Measurements from ENCODE around the gene NUP214. TPM values are rescaled to one million over a fixed set of nuclear protein-coding genes. Genes with fewer than 3 reads are reported as not detected.

NUP214 gene
- total and polyA plus RNA-seq, 2 experiments from 2014 or later = 14.7 to 29.0 TPM

GRCh38 chr9:131122158-131122557 is 3.2 kb upstream of the NUP214 start:
- Histone ChIP-seq H3K4me3 (no peak overlapping the region), H3K36me3 (no peaks in the 10 kb centered on the region), H3K9me3 (ENCODE audit: low read depth) (no peaks in the 10 kb centered on the region), H3K4me1 (ENCODE audit: low read depth) (peaks cover 5% of the 10 kb centered on the region), H3K27ac (no peak overlapping the region), H3K27me3 (no peaks in the 10 kb centered on the region)
- TF ChIP-seq CTCF (IDR thresholded peaks at IDR 0.05; ENCODE audit: low read depth, low read length) = no peak
- DNase-seq (ENCODE audit: low read depth in 1 of 2, low spot score in 1 of 2) = no peak

- DNase-seq (ENCODE audit: low read depth in 1 of 2, low spot score in 1 of 2) = no peak
- Histone ChIP-seq H3K4me3 (peak overlapping the region; percentile 43), H3K9me3 (ENCODE audit: low read depth) (no peaks in the 10 kb centered on the region), H3K36me3 (peaks cover 23% of the 10 kb centered on the region), H3K27me3 (no peaks in the 10 kb centered on the region), H3K4me1 (ENCODE audit: low read depth) (peaks cover 5% of the 10 kb centered on the region), H3K27ac (peak overlapping the region; percentile 86)
- TF ChIP-seq CTCF (IDR thresholded peaks at IDR 0.05; ENCODE audit: low read depth, low read length) = no peak
Observed at GRCh38 chr9:131125038-131125287, 423 bp upstream of the NUP214 start.

- Histone ChIP-seq H3K36me3 (peaks cover 32% of the 10 kb centered on the region), H3K27ac (peak overlapping the region; percentile 36), H3K27me3 (no peaks in the 10 kb centered on the region)
Observed at GRCh38 chr9:131126059-131126426, 657 bp downstream of the NUP214 start.

GRCh38 chr9:131129183-131129582 is 3.8 kb downstream of the NUP214 start:
- no peaks in the 10 kb centered on the region for H3K27me3 ChIP-seq
- no peaks in the 10 kb centered on the region for H3K9me3 ChIP-seq (ENCODE audit: low read depth)
- no peak overlapping the region for H3K27ac ChIP-seq
- no peak for DNase-seq (ENCODE audit: low read depth in 1 of 2, low spot score in 1 of 2)
- H3K4me1 ChIP-seq (ENCODE audit: low read depth) = peaks cover 5% of the 10 kb centered on the region
- H3K4me3 ChIP-seq = no peak overlapping the region
- TF ChIP-seq CTCF (IDR thresholded peaks at IDR 0.05; ENCODE audit: low read depth, low read length) = no peak
- H3K36me3 ChIP-seq = peaks cover 46% of the 10 kb centered on the region

More at GRCh38 chr9:131126059-131126426, 657 bp downstream of the NUP214 start:
- peaks cover 5% of the 10 kb centered on the region for H3K4me1 ChIP-seq (ENCODE audit: low read depth)
- no peaks in the 10 kb centered on the region for H3K9me3 ChIP-seq (ENCODE audit: low read depth)
- peak overlapping the region; percentile 43 for H3K4me3 ChIP-seq
- TF ChIP-seq CTCF (IDR thresholded peaks at IDR 0.05; ENCODE audit: low read depth, low read length) = no peak
- no peak for DNase-seq (ENCODE audit: low read depth in 1 of 2, low spot score in 1 of 2)

GRCh38 chr9:131138676-131139075 is 13.3 kb downstream of the NUP214 start:
- Histone ChIP-seq H3K27me3 (no peaks in the 10 kb centered on the region), H3K4me3 (no peak overlapping the region), H3K4me1 (ENCODE audit: low read depth) (no peaks in the 10 kb centered on the region), H3K27ac (no peak overlapping the region), H3K36me3 (peaks cover 72% of the 10 kb centered on the region), H3K9me3 (ENCODE audit: low read depth) (no peaks in the 10 kb centered on the region)
- TF ChIP-seq CTCF (IDR thresholded peaks at IDR 0.05; ENCODE audit: low read depth, low read length) = no peak
- no peak for DNase-seq (ENCODE audit: low read depth in 1 of 2, low spot score in 1 of 2)

GRCh38 chr9:131140112-131140511 is 14.7 kb downstream of the NUP214 start:
- no peak overlapping the region for H3K27ac ChIP-seq
- no peak for DNase-seq (ENCODE audit: low read depth in 1 of 2, low spot score in 1 of 2)
- TF ChIP-seq CTCF (IDR thresholded peaks at IDR 0.05; ENCODE audit: low read depth, low read length) = no peak
- H3K9me3 ChIP-seq (ENCODE audit: low read depth) = no peaks in the 10 kb centered on the region
- H3K4me3 ChIP-seq = no peak overlapping the region
- no peaks in the 10 kb centered on the region for H3K27me3 ChIP-seq
- H3K4me1 ChIP-seq (ENCODE audit: low read depth) = no peaks in the 10 kb centered on the region
- peaks cover 75% of the 10 kb centered on the region for H3K36me3 ChIP-seq

Data from cardiac muscle cell (in vitro differentiated cells and primary cell).